ENCODE results near the gene GRIPAP1. TPM values are rescaled to one million over a fixed set of nuclear protein-coding genes. Genes with fewer than 3 reads are reported as not detected.

Gene GRIPAP1
- total RNA-seq, 4 donors from 2014 or later: 42.5 to 76.2 (median 58.6) TPM

DNA sequence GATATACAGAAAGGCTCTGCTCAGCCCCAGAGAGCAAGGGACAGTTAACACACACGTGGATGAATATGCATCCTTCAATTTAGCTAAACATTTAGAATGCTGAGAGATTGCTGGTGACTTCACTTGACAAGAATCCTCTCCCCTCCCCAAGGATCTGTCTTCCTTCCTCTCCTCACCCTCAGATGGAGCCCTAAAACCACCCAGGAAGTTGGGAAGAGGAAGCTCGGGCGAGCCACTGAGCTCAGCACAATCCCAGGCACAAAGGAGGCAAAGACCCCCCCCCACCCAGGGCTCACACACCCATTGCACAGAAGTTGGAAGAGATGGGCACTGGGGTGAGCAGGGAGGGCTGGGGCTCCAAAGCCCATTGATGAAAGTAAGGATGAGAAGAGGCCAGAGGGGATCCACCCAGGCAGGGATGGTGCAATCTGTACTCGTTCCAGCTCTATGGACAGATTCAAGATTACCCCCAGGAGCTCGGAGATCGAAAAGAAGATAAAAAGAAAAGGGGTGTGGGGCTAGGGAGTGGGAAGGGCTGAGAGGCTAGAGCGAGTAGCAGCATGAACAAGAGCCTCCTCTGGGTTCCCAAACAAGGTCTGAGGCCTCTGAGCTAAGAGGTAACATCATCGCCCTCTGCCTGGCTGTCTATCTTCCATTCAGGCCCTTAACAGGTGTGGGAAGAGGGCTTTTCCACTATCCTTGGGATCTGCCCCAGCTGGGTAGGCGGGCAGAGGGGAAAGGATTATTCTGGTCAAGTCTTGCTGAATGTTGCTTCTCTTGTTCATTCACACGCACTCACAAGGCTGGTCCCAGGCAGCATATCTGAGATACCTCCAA lies 39.9 kb upstream of the GRIPAP1 start:
- H3K4me1 ChIP-seq: peaks cover 0 to 20% (median 9%) of the 10 kb centered on the region in 4 donors
- peak overlapping the region; percentile 74 to 84 (median 78) for H3K4me3 ChIP-seq
- 3 to 32% methylated on average over 10 of the region's 10 CpGs for WGBS, 2 donors
- TF ChIP-seq EP300 (IDR thresholded peaks at IDR 0.05) (peak in 1 of 2 donors; percentile 2), POLR2A (IDR thresholded peaks at IDR 0.05) (no peak)
- H3K9me3 ChIP-seq: no peaks in the 10 kb centered on the region
- peaks cover 0 to 25% (median 0%) of the 10 kb centered on the region in 3 donors for H3K36me3 ChIP-seq
- DNase-seq (ENCODE audit: low spot score in 2 of 2): peak in 1 of 2 donors; percentile 26
- no peaks in the 10 kb centered on the region for H3K27me3 ChIP-seq
- peak overlapping the region; percentile 98 to 99 (median 98) for H3K27ac ChIP-seq

GRCh38 chrX:49040376-49040955 lies 38.4 kb upstream of the GRIPAP1 start:
- Histone ChIP-seq H3K27me3 (no peaks in the 10 kb centered on the region), H3K4me1 (peaks cover 0 to 20% (median 9%) of the 10 kb centered on the region in 4 donors), H3K4me3 (peak overlapping the region in 1 of 4 donors; percentile 84), H3K9me3 (no peaks in the 10 kb centered on the region), H3K27ac (peak overlapping the region; percentile 56 to 99 (median 98)), H3K36me3 (peaks cover 0 to 36% (median 0%) of the 10 kb centered on the region in 3 donors)
- 9 to 39% methylated on average over 7 of the region's 7 CpGs for WGBS, 2 donors
- TF ChIP-seq, protein P1, sequence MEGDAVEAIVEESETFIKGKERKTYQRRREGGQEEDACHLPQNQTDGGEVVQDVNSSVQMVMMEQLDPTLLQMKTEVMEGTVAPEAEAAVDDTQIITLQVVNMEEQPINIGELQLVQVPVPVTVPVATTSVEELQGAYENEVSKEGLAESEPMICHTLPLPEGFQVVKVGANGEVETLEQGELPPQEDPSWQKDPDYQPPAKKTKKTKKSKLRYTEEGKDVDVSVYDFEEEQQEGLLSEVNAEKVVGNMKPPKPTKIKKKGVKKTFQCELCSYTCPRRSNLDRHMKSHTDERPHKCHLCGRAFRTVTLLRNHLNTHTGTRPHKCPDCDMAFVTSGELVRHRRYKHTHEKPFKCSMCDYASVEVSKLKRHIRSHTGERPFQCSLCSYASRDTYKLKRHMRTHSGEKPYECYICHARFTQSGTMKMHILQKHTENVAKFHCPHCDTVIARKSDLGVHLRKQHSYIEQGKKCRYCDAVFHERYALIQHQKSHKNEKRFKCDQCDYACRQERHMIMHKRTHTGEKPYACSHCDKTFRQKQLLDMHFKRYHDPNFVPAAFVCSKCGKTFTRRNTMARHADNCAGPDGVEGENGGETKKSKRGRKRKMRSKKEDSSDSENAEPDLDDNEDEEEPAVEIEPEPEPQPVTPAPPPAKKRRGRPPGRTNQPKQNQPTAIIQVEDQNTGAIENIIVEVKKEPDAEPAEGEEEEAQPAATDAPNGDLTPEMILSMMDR (IDR thresholded peaks at IDR 0.05): no peak
- TF ChIP-seq EP300 (IDR thresholded peaks at IDR 0.05): no peak
- TF ChIP-seq POLR2A (IDR thresholded peaks at IDR 0.05): no peak
- no peak for DNase-seq (ENCODE audit: low spot score in 2 of 2)

GRCh38 chrX:49039598-49040375 lies 37.7 kb upstream of the GRIPAP1 start:
- 17 to 47% methylated on average over 4 to 9 of the region's 9 CpGs for WGBS, 2 donors
- H3K4me3 ChIP-seq: peak overlapping the region in 1 of 4 donors; percentile 84
- H3K27me3 ChIP-seq: no peaks in the 10 kb centered on the region
- H3K27ac ChIP-seq: peak overlapping the region; percentile 56 to 99 (median 98)
- DNase-seq (ENCODE audit: low spot score in 2 of 2): peak; percentile 33 to 69
- peaks cover 0 to 20% (median 9%) of the 10 kb centered on the region in 4 donors for H3K4me1 ChIP-seq
- TF ChIP-seq POLR2A (IDR thresholded peaks at IDR 0.05) (no peak), EP300 (IDR thresholded peaks at IDR 0.05) (peak in 1 of 2 donors; percentile 56)
- TF ChIP-seq, protein P1 (IDR thresholded peaks at IDR 0.05): peak in 1 of 5 experiments; percentile 16
- peaks cover 0 to 36% (median 0%) of the 10 kb centered on the region in 3 donors for H3K36me3 ChIP-seq
- no peaks in the 10 kb centered on the region for H3K9me3 ChIP-seq

DNA sequence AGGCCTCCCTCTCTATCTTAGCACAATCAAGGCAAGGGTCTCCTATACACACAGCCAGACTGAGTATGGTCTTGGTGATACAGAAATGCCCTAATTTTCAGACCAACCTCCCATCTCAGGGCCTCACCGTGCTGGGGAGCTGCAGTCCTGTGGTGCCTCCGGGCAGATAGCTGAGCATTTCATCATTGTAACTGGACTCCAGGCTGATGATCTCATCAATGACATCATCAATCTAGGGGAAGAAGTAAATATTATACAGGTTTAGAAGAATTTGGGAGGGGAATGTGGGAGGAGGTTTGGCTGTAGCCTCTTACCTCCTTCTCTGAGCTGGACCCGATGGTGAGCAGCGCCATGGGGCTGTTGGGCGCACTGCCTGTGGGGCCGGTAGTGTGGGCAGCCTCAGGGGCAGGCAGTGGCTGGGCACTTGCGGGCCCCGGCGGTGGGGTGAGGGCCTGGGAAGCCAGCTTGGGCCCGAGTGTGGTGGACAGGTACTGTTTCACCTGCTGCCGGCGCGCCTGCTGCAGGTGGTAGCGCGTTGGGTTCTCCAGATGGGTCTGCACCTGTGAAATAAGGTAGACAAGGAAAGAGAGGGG lies 35.9 kb upstream of the GRIPAP1 start:
- no peaks in the 10 kb centered on the region for H3K27me3 ChIP-seq
- peaks cover 0 to 53% (median 0%) of the 10 kb centered on the region in 3 donors for H3K36me3 ChIP-seq
- 90 to 91% methylated on average over 15 of the region's 15 CpGs for WGBS, 2 donors
- no peak for DNase-seq (ENCODE audit: low spot score in 2 of 2)
- H3K4me3 ChIP-seq: no peak overlapping the region
- H3K4me1 ChIP-seq: peaks cover 0 to 23% (median 9%) of the 10 kb centered on the region in 4 donors
- H3K27ac ChIP-seq: peak overlapping the region in 1 of 4 donors; percentile 7
- TF ChIP-seq EP300 (IDR thresholded peaks at IDR 0.05) (no peak), POLR2A (IDR thresholded peaks at IDR 0.05) (no peak)
- TF ChIP-seq, protein P1 (IDR thresholded peaks at IDR 0.05): no peak
- H3K9me3 ChIP-seq: no peaks in the 10 kb centered on the region

- Histone ChIP-seq H3K36me3 (peaks cover 0 to 58% (median 0%) of the 10 kb centered on the region in 3 donors), H3K27ac (no peak overlapping the region), H3K9me3 (no peaks in the 10 kb centered on the region), H3K4me1 (peaks cover 0 to 3% (median 0%) of the 10 kb centered on the region in 4 donors), H3K4me3 (no peak overlapping the region), H3K27me3 (no peaks in the 10 kb centered on the region)
- 36 to 74% methylated on average over 2 to 6 of the region's 6 CpGs for WGBS, 2 donors
- TF ChIP-seq, protein P1 (IDR thresholded peaks at IDR 0.05): no peak
- TF ChIP-seq POLR2A (IDR thresholded peaks at IDR 0.05) (no peak), EP300 (IDR thresholded peaks at IDR 0.05) (no peak)
- DNase-seq (ENCODE audit: low spot score in 2 of 2): no peak
These were observed 28.2 kb upstream of the GRIPAP1 start for GRCh38 chrX:49030283-49030682.
